KBM-7 (cell line): Measurements from ENCODE around the gene PRUNE2.
A peak's percentile ranks its signal among the peaks of the same experiment; 100 is the strongest.

Experiments
- DNase-seq: peaks from one replicate; pipeline ENCODE4 v3.0.0-alpha.2; 2015
- in situ Hi-C: fragments of 300-500 bp; cut with MboI; formaldehyde crosslinking; loops from 2 replicates; pipeline ENCODE4 v1.14.3; 2020; ENCODE audit warnings: low sequenced_read_pairs, low pct_unique_long_range_greater_than_20kb, mixed read lengths

The PRUNE2 gene

DNA sequence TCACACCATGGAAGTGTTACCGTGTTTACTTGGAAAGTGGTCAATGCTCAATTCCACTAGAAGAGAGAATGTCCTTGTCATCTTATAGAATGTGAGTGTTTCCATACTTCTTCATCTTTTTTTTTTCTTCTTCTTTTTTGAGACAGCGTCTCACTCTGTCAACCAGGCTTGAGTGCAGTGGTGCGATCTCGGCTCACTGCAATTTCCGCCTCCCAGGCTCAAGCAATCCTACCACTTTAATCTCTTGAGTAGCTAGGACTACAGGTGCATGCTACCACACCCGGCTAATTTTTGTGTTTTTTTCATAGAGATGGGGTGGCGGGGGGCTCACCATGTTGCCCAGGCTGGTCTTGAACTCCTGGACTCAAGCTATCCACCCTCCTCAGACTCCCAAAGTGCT is 278.9 kb downstream of the PRUNE2 start:
- in situ Hi-C loops = no loop called here
- no peak for DNase-seq

DNA sequence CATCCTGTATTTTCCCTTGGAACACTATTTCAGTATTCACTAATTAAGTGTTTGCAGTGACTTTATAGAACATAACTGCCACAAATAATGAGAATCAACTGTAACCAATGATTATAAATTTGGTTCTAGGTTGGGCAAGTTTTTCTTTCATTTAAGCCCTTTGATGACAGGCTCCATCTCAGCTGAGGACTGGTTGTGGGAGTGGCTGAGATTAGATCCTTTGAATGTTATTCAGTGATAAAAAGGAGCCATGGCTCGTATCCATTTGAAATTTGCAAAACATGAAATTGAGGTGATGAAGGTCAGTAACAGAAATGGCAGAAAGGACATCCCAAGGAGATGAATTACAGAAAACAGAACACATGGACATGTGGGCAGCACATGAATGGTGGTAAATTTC is 279.8 kb downstream of the PRUNE2 start:
- DNase-seq = no peak
- in situ Hi-C loops = no loop called here

- no peak for DNase-seq
- in situ Hi-C loops = no loop called here
Measured at GRCh38 chr9:76624391-76625048, 281.4 kb downstream of the PRUNE2 start.

- DNase-seq = no peak
- in situ Hi-C loops = no loop called here
Measured at GRCh38 chr9:76620996-76621395, 284.9 kb downstream of the PRUNE2 start.

- DNase-seq = no peak
- in situ Hi-C loops = no loop called here
Measured at GRCh38 chr9:76620581-76620980, 285.3 kb downstream of the PRUNE2 start.

- no peak for DNase-seq
- in situ Hi-C loops = no loop called here
Measured at GRCh38 chr9:76619640-76620039, 286.3 kb downstream of the PRUNE2 start.

GRCh38 chr9:76619197-76619596 is 286.7 kb downstream of the PRUNE2 start:
- in situ Hi-C loops = no loop called here
- no peak for DNase-seq

GRCh38 chr9:76618762-76619161 is 287.2 kb downstream of the PRUNE2 start:
- no peak for DNase-seq
- in situ Hi-C loops = no loop called here

DNA sequence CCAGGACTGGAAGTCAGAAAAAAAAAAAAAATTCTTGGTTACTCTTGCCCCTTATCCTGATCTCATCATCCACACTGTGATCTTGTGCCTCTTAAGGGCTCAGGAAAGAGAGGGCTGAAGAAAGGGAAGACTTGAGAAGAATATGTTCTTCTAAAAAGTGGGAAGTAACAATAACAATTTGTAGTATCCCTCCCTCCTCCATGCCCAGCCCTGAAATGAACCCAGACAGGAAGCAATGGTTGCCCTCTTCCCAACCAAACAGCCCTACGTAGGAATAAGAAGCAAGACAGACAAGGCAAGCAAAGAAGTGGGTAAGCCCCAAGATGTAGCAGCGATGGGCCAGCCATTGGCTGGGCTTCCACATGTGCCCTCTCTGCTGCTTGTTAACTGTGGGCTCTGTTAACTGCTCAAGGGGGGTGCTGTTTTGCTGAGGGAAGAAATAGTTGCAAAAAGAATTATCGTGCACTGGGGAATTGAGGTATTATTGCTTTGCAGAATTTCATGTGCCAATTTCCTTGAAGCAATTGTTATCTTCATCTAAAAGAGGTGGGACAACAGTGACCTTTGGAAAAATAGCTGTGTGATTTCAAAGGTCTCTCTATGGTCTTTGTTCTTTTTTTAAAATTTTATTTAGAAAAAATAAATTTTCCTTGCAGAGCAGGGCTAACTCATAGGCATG is 288.3 kb downstream of the PRUNE2 start:
- peak; percentile 55 for DNase-seq
- in situ Hi-C loops = no loop called here

- no peak for DNase-seq
- in situ Hi-C loops = no loop called here
Measured at GRCh38 chr9:76616780-76617179, 289.1 kb downstream of the PRUNE2 start.

GRCh38 chr9:76615177-76615603 is 290.7 kb downstream of the PRUNE2 start:
- in situ Hi-C loops = no loop called here

GRCh38 chr9:76613974-76614373 is 291.9 kb downstream of the PRUNE2 start:
- in situ Hi-C loops = no loop called here
- DNase-seq = no peak

More at GRCh38 chr9:76615177-76615603, 290.7 kb downstream of the PRUNE2 start:
- DNase-seq = peak; percentile 77

DNA sequence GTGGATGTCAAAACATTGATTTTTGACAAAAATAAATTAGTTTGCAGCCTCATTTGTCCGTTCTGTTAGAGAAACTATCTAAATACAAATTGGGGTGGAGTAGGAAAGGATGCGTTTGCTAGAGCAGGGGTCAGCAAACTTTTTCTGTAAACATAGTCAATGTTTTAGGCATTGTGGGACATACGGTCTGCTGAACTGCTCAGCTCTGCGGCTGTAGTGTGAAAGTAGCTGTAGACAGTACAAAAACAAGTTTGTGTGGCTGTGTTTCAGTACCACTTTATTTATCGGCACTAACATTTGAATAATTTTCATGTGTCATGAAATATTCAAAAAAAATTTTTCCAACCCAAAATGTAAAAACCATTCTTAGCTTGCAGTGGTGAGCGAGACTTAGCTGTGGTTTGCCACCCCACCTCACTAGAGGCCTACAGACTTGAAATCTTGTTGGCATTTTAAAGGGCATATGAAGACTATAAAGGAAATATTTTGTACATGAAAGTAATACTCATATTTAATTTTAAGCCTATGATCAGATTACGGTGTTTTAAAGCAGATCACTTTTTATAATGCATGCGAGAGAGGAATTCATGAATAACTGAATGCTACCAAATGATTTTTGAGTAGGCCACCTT is 292.6 kb downstream of the PRUNE2 start:
- in situ Hi-C loops = no loop called here

DNA sequence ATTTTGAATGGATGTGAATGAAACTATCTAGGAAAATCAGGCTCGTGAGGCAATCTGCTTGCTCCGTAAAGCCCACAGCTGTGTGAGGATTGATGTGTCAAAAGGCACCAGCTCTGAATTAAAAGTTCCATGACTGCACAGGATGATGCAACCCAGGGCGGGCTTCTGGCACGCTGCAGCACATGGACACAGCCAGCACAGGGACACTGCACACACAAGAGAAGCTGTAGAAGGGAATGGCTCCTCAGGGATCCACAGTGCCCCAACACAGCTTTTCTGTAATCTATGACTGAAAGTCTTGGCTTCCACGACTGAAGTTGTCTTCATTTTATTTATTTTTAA is 295.9 kb downstream of the PRUNE2 start:
- in situ Hi-C loops = no loop called here
- DNase-seq = no peak

More for the DNA sequence above, 292.6 kb downstream of the PRUNE2 start:
- no peak for DNase-seq

- DNase-seq = no peak
- in situ Hi-C loops = no loop called here
Measured at GRCh38 chr9:76609285-76610010, 296.5 kb downstream of the PRUNE2 start.

DNA sequence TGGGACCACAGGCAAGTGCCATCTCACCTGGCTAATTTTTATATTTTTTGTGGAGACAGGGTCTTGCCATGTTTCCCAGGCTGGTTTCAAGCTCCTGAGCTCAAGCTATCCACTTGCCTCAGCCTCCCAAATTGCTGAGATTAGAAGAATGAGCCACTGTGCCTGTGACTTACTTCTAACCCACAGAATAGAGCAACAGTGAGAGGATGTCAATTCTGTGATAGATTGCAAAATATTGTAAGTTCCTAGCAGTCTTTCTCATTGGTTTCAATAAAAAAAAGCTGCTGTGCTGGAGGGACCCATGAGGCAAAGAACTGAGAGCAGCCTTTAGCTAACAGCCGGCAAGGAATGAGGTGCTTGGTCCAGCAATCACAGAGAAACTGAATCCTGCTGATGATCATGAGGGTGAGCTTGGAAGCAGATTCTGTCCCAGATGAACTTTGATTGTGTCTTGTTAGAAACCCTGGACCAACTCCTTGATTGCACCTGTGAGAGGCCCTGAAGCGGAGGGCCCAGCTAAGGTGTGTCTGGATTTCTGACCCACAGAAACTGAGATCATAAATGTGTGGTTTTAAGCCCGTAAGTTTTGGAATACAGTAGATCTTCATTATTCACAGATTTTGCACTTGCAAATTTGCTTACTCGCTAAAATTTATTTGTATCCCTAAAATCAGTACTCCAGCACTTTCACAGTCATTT is 297.2 kb downstream of the PRUNE2 start:
- in situ Hi-C loops = no loop called here
- DNase-seq = no peak

GRCh38 chr9:76607730-76608436 is 298.0 kb downstream of the PRUNE2 start:
- in situ Hi-C loops = no loop called here
- no peak for DNase-seq

GRCh38 chr9:76605321-76605900 is 300.5 kb downstream of the PRUNE2 start:
- in situ Hi-C loops = no loop called here

More at GRCh38 chr9:76605321-76605900, 300.5 kb downstream of the PRUNE2 start:
- peak; percentile 69 for DNase-seq
